Measurements from ENCODE around the gene SRRM1.

DNA sequence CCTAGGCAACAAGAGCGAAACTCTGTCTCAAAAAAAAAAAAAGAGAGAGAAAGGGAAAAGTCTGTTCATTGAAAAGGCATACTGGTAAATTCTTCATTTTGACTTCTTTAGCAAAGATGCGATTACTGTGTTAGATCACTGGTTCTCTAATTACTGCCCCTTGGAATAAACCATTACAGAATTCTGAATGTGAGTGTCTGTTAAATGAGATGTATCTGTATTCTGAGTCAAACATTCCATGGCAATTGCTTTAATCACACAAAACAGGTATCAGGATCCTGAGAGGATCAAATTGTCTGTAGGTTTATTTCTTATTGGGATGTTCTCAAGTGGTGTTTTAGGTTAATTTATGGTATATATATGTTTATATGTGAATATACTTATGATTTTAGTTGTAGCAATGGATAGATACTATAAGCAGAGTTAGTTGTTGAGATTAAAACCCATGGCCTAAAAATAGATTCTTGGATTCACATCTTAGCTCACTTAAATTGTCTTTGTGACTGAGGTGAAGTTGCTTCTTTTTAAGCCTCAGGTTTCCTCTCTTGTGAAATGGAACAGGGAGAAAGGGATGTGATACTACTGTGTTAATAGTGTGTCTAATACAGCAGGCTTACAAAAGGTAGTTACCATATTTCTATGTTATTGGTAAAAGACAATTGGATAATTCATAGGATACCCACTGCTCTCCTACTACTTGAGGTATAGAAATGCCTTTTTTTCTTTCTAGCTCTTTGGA, 16.2 kb downstream of the SRRM1 start:
- no peak for TF ChIP-seq RNF2 (IDR thresholded peaks at IDR 0.05)
- TF ChIP-seq, protein P1, sequence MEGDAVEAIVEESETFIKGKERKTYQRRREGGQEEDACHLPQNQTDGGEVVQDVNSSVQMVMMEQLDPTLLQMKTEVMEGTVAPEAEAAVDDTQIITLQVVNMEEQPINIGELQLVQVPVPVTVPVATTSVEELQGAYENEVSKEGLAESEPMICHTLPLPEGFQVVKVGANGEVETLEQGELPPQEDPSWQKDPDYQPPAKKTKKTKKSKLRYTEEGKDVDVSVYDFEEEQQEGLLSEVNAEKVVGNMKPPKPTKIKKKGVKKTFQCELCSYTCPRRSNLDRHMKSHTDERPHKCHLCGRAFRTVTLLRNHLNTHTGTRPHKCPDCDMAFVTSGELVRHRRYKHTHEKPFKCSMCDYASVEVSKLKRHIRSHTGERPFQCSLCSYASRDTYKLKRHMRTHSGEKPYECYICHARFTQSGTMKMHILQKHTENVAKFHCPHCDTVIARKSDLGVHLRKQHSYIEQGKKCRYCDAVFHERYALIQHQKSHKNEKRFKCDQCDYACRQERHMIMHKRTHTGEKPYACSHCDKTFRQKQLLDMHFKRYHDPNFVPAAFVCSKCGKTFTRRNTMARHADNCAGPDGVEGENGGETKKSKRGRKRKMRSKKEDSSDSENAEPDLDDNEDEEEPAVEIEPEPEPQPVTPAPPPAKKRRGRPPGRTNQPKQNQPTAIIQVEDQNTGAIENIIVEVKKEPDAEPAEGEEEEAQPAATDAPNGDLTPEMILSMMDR (IDR thresholded peaks at IDR 0.05 in 2 of 3, conservative IDR thresholded peaks at IDR 0.05 in 1 of 3; ENCODE audit: insufficient read depth in 2 of 3, low read depth in 1 of 3, low read length in 3 of 3) = no peak
